HS-5 (cell line): ENCODE data around the gene GPR183.

Source experiments
- DNase-seq: peaks from one replicate; pipeline ENCODE4 v3.0.0-alpha.2; 2012; ENCODE audit warnings: low read depth

GPR183 gene

DNA sequence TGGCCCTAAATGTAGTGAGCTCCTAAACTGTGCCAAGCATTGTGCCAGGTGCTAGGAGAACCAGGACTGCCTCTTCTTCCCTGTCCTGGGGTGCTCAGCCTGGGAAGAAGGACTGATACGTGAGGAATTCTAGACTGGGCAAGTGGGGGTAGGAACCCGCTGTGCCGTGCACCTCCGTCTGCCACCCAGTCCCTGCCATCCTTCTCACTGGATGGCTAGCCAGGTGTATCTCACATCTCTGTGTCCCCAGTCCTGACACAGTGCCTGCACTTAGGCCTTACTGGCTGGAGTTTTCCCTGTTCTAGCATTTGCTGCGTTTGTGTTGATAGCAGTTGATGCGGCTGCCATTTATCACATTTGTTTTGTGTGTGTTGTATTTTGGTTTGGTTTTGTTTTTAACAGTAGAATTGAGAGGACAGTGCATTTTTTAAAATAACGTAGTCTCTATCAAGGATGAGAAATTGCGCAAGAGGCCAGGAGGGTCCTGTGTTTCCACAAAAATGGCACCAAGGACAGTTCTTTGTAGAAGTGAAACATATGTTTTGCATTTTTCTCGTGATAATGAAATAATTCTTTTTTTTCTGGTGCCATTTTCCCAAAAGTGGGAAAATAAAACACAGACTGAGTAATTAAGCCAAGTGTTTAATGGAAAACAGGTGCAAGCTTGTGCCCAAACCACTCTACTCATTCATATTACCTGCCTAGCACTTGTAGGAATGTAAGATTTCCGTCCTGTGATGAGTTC, 4.7 kb upstream of the GPR183 start:
- DNase-seq: no peak

DNA sequence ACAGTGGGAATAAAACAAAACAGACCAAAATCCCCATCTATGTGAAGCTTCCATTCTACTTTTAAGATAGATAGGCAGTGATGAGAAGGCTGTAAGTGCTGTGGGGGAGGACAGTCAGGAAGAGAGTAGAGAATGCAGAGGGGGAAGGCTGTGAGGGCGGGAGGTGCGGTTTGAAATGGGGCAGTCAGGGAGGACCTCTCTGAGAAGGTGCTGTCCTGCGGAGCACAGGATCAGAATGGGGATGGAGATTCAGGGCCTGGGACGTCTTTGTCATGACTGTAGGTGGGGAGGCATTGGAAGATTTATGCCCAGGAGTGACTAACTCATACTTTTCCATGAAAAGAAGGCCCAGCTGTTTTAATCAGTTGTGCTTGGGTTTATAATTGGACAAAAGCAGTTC, 3.9 kb upstream of the GPR183 start:
- DNase-seq: no peak

DNA sequence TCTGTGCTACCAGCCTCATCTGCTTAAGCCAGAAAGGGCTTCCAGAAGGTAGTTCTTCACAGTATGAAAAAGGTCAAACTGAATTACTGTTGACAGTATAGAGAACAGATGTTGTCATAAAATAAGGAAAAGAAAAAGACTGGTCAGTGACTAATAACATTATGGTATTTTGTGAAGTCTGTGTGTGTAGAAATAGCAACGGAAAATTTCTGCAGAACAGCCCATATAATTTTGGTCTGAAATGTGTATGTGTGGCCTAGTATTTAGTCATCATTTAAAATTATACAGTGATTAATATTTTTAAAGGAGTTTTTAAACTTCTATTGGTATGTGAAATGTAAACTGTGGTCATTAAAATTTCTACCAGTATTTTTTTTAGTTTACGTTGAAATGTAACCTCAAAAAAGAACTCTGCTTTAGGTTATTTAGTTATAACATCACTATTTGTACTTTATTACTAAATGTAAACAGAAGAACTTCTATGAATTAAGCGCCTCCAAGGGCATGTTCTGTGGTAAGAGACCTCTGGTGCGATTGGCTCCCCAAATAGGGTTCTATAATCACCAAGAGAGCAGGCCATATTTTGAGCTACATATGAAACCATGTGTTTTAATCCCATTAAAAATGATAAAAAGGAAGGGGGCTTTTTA, 3.3 kb upstream of the GPR183 start:
- no peak for DNase-seq

DNA sequence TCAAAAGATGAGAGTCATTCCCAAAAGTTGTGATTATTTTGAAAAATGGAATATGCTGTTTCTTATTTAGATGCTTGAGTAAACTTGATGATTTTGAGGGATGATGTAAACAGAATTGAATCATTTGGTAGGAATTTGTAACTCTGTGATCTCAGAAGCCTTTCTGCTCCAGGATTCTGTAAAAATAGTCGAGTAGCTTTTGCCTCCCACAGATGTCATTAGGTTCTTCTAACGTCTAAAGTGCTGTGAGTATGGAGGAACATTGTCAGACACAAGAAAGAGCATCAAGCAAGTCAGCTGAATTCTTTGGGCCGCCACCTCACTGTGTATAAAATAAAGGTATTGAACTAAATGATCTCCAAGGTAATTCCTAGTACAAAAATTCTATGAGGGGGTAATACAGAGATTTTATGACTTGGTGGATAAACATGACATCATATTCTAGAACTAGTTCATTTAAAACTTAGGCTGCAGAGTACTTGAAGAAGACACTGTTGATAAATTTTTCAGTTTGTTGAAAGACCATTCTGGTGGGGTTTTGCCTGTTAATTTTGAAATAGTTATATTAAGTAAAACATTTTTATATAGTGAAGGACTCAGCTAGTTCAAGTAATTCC, 1.4 kb upstream of the GPR183 start:
- DNase-seq: no peak

DNA sequence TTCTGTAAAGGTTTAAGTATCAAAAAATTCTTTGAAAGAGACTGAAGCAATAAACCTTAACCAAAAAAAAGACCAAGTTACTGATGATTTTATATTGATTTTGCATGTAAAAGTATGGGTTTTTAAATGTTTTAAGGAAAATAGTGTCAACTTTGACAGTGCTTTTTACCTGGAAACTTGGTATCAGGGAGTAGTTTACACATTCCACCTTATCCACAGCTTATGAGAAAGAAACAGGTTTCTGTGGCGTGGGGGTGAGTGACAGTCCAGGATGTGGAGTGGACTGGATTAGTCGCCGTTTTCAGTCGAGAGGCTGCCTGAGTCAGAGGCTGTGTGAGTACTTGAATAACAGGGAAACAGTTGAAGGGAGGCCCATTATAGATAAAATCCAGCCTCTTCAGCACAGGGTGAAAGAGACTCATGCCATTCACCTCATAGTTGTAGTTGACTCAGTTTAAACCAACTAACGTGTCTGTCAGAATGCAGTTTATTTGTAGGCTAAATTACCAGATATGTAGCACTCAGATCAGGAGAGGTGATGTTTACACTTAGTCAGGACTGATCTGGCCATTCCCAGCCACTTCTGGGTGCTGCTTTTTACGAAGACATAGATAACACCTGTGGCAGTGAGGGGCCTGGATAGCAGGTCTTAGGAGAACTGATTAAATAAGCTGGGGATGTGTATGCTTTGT, 595 bp upstream of the GPR183 start:
- no peak for DNase-seq

DNA sequence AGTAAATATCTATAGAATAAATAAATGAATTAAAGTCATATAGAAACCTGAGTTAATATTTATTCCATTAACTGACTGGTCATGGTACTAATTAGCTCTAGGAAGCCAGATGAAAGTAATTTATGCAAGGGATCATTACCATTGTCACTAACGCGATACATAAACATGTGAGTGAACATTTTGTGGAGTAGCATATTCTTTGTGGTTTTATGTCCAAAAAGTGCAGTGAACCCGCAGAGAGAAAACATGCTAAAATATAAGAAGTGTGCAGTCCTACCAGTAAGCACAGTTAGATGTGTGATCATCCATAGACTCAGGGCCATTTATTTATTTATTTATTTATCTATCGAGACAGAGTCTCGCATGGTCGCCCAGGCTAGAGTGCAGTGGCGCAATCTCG, 1.6 kb downstream of the GPR183 start:
- no peak for DNase-seq

DNA sequence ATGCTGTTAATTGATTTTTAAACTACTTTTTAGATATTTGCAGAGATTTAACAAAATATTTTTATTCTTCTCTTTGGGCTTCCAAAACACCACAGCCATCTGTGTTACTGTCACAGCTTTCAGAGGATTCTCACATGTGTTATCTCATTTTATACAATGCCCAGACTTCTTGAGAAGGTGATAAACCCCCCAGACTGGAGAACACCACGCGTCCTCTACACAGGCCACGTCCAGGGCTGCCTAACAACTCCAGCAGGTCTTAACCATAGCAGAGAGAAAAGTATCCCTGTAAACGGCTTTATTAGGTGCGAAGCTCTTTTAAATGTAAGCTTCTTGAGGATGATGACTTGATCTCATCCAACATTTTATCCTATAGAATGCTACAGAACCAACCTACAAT, 2.0 kb downstream of the GPR183 start:
- DNase-seq: no peak

DNA sequence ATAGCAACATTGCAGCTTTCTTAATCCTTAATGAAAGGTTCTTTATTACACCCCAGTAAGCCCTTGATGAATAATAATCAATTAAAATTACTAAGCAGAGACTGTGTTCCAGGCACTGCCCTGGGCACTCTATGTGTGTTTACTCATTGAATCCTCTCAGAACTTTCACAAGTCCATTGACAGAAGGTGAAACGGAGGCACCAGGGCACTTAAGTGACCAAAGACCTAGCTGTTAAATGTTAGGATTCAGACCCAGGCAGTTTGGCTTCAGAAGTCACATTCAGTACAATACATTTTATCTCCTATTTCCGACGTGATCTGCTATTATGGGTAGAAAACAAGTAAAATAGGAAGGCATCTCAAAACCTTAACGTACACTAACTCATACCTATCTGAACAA, 2.7 kb downstream of the GPR183 start:
- no peak for DNase-seq

DNA sequence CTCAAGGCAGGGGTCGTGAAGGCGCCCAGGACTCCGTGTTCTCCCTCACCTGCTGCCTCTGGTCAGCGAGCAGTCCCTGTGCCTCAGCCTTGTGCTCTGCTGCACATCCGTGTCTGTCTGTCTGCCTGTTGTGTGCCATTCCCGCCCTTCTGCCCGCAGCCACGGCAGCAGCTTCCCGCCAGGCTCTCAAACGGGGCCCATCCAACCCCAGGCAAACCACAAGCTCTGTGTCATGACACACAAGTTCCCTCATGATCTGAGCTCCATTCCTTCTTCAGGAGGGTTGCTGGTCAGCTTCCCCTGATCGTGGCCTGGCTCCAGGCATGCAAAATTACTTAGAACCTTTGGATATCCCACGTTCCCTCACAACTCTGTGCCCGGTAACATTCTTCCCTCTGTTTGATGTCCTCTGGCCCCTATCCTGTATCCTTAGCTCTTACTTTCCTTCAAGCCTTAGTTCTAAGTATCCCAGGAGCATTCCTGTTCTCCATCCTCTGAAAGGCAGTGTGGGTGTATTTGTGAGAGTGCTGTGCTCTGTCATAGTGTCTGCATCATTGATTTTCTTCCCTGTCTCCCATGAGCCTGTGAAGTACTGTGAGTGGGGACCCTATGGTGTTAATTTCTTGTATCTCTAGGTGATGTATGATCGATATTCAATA, 3.2 kb downstream of the GPR183 start:
- DNase-seq: no peak

DNA sequence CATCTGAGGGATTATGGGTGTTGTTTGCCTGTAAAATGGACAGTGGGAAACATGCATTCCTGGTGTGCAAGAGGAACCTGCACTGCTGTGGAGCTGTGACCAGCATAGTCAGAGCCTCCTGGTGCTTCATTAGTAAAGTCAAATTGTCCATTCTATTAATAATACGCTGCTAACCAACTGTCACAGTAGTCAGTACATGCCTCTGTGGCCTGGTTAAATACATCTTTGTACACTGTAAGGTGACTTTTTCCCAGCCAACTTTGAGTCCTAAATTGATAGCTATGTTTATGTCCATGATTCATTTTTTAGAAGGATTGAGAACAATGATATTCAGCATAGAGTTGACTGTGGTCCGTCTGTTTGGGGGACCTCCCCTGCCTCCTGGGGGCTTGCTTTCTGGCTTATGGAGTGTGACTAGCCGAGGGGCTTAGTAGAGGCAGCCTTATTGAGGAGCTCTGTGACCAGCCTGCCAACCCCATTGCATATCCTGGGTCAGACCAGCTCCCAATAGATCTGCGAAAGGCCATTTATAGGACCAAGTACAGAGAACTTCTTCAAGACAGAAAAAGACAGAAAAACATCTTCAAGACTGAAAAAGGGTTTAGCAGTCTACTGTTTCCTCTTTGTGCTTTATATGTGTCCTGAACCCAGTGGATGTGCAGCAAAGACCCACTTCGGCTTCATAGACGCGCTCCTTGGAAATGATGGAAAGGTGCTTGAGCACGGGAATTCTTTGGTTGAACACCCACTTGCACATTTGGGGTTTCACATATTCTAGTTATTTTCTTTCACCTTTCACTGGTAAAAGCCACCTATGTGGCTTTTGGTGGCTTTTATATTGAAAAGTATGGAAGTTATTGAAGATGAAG, 4.3 kb downstream of the GPR183 start:
- DNase-seq: no peak

DNA sequence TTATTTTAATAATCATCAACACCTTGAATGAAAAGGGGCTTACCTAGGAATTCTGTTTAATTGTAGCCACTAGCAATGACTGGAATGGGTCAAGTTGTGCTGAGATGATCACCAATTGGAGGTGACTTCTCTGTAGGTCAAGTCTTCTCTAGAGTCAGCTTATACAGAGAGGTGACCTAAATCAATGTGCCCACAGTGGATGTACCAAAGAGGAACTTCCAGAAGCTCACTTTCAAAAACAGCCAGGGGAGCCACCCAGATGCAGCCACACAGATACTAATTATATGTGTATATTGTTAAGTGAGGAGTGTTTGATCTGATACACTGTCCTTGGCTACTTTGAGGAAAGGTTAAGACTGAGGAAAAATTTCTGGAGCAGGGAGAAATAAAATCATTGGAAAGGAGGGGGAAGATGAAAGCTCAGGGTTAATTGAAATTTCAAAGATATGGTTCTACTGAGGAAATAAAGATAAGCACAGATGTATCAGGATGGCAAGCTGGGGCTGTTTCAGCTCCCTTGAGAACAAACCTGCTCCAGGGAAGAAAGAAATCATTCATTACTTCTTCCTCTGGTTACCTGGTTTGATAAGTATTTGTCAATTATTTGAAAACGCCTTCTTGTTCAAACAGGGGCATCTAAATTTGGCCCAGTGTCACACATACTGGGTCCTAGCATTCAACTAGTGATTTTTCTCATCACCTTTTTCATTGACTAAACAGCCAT, 5.1 kb downstream of the GPR183 start:
- no peak for DNase-seq

DNA sequence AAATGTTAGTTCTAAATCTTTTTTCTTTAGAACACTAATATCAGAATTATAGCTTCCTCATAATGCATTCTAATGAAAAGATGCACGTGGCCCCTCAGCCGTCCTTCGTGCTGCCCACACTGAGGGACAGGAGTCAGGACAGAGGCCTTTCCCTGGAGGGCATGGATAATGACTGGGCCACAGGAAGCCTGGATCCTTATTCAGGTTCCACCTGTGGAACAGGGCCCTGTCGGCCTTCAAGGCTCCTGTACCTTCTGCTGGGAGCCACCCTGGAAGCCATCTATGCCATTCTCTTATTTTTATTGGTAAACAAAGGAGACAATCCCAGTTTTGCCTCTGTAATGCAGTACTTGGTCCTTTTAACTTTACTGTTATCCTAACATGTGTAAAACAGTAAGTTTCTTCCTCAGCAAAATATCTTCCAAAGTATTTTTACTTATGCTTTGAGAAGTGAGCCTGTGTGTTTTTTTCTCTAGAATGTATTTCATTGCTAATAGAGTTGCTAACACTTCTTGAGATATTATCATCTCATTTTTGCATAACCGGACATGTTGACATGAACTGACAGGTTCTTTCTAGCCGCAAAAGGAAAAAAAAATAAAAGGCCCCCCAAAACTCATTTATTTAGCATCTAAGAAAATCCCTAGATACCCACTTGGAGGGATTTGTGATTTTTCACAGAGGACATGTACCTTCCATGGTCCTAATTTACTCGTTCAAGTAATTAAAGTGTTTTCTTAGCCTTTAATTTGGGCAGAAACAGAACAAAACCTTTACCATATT, 6.0 kb downstream of the GPR183 start:
- no peak for DNase-seq

DNA sequence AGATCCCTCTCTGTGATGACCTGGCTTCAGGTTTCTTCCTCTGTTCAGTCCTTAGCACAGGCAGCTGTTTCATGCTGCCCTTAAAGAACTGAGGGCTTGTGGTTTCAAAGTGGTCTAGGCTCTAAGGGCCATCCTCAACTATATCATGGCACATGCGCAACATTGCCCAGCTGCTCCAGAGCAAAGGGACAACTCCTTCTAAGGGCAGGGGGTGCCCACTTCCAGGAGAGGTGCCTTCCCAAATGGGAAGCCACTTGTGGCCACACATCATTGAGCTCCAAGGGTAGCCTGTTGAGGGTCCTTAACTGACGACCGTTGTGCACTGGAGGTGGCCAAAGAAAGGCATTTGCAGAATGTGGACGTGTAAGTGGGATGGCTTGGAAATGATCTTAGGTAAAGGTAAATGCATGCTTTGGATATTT, 7.3 kb downstream of the GPR183 start:
- DNase-seq: no peak

DNA sequence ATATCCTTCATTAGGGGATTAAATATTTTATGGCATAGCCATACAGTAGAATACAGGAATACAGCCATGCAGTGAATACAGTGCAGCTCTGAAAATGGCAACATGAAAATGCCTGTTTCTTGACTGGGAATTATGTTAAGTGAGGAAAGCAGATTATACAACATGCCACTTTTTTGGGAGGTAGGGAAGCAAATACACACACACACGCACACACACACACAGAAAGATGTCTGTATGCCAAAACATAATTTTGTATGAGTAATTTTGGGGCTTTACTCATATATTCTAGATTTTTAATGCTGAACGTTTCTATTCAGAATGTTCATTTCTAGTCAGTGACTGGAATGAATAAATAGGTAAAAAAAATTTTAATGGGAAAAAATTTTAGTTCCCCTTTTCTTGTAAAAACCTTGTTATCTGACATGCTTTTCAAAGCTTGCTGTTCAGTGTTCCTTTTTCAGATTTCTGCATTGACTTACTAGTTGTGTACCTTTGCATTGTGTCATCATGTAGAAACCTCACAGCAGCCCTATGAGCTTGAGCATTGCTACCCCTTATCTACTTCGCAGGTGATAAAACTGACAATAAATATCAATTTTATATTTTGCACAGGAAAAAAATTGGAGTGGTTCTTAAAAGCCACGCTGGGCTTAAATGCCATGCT, 7.8 kb downstream of the GPR183 start:
- no peak for DNase-seq

DNA sequence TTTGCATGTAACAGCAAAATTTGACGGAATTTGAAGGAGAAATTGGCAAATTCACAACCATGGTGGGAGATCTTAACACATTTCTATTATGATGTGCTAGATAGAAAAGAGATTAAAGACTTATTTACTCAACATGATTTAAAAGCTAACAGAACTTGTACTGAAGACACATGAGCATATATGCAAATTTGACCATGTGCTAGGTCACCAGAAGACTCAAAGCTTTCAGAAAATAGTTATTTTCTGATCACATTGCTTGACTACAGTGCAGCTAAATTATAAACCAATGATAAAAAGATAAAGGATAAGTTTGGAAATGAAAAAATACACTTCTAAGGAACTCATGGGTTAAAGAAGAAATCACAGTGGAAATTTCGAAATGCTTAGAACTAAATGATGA, 9.1 kb downstream of the GPR183 start:
- no peak for DNase-seq

DNA sequence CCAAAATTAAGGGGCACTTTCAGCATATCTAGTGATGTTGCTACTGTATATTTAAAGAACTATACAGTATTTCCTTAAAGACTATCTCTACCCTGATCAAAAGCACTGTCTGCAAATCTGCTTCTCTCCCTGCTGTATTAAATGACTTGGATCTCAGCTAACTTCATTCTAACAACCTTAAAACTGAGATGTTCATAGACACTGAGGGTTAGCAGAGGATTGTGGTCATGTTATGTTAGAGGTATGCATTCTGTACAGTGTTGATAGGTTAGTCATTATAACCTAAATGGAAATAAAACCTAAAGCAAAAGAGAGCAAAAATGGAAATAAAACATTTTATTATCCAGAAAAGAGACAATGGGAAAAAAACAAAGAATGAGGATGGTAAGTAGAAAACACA, 9.9 kb downstream of the GPR183 start:
- DNase-seq: no peak

DNA sequence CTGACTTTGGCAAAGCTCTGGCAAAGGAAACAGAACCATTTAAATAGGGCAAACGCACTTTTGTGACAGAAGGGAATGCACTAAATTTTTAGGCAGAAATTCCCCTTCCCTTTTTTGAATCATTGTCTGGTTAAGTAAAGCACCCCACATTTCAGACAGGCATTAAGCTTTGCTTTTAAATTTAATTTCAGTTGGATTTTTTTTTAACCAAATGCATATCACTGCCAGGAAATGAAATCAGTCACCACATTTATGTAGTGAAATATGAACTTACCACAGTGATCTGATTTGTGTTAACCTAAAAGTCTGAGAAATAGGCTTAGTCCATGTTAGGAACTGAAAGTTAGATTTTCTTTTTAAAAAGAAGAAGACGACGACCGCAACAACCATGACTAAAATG, 10.8 kb downstream of the GPR183 start:
- no peak for DNase-seq

DNA sequence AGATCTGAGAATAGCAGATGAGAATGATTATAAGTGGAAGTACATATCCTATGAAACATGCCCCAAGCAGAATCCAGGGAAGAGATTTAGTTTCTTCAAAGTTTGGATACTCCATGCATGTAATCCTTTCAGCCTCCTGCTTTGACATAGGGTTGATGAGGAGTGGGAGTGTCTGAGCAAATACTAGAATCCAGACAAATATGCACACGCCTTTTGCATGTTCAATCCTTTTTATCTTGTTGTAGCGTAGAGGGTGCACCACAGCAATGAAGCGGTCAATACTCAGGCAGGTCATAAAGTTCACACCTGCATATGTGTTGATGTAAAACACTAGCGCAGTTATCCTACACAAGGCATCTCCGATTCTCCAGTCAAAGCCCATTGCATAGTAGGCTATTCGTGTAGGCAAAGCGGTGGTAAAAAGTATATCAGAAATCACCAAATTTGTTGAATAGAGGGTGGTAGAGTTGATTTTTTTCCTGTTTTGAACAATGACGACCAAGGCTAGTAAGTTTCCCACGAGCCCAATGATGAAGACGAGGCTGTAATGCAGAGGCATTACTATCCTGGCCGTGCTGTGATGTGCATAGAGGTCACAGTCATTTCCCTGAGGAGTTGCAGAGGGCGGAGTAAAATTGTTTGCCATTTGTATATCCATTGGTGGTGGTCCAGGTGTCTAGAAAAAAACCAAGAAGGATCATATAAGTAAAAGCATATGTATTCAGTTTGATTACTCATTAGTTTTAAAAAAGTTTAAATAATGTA, 11.5 kb downstream of the GPR183 start:
- no peak for DNase-seq

DNA sequence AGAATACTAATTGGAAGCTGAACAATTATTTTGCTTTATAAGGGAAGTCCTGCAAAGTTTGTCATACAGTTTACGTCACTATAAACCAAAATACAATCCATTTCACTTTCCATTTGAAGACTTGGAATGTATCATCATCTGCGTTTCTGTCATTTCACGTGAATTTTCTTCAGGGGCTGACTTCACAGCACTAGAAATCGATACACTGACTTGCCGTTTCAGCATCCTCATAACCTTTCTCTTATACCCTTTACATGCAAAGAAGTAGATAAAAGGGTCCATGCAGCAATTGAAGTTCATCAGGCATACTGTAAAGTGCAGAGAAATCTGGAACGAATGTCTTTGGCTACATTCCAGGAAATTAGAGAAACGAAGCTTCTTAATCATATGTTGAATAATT, 12.2 kb downstream of the GPR183 start:
- DNase-seq: no peak
